SK-N-SH (cell line): ENCODE results near the gene PHACTR4. TPM values are rescaled to one million over a fixed set of nuclear protein-coding genes. Genes with fewer than 3 reads are reported as not detected.
A peak's percentile ranks its signal among the peaks of the same experiment; 100 is the strongest.
"Not testable (repeated sequence)": the region's sequence is repeated elsewhere in the genome, so short reads cannot be mapped to it uniquely, and the experiment has no call there.

Source experiments
- CTCF ChIA-PET: fragments of 300-600, 350-600 bp; formaldehyde crosslinking; extraction: SDS; loops from one replicate; lab custom pipeline; 2021; lab: Yijun Ruan, JAX
- POLR2A ChIA-PET: fragments of 350-600 bp; sonication (Branson Sonifier 250); formaldehyde crosslinking; extraction: SDS; loops from one replicate; lab custom pipeline; 2020; ENCODE audit warnings: antibody characterized with exemption, inconsistent platforms; lab: Yijun Ruan, JAX
- DNase-seq: peaks from one replicate; pipeline ENCODE4 v3.0.0; 2012
- H2AFZ ChIP-seq: fragments of 200-600 bp; sonication (generic); 2 replicates; pipeline ENCODE4 v1.8.1; 2016; ENCODE audit warnings: antibody characterized with exemption, mild to moderate bottlenecking, low read depth
- H3F3A ChIP-seq: fragments of 200-600 bp; sonication (generic); replicated peaks from 2 replicates; pipeline ENCODE3; 2016; ENCODE audit warnings: antibody characterized with exemption, mild to moderate bottlenecking; ENCODE audit not compliant: insufficient read depth
- H3K27ac ChIP-seq, 2 experiments: fragments of 200-500 bp in 1 of 2; fragments of 200-600 bp in 1 of 2; sonication (Bioruptor generic) in 1 of 2; sonication (generic), shearing (Covaris generic) in 1 of 2; 2 replicates each; pipeline versions ENCODE4 v1.5.1 to v1.6.1; 2014 to 2016; ENCODE audit warnings: low read depth in 2 of 2, inconsistent platforms in 1 of 2, low read length in 1 of 2, mild to moderate bottlenecking in 1 of 2, mixed read lengths in 1 of 2
- H3K27me3 ChIP-seq: fragments of 200-600 bp; sonication (generic), shearing (Covaris generic); 2 replicates; pipeline ENCODE4 v1.6.1; 2016; ENCODE audit warnings: mixed run types; ENCODE audit not compliant: insufficient read depth
- H3K36me3 ChIP-seq, 2 experiments: fragments of 200-500 bp in 1 of 2; fragments of 200-600 bp in 1 of 2; sonication (Bioruptor generic) in 1 of 2; sonication (generic) in 1 of 2; replicated peaks in 1 of 2; 2 replicates each; pipeline versions ENCODE3 to v1.5.1; 2014 to 2016; ENCODE audit warnings: low read length in 1 of 2, mild to moderate bottlenecking in 1 of 2; ENCODE audit not compliant: insufficient read depth in 2 of 2, control insufficient read depth in 1 of 2
- H3K4me1 ChIP-seq, 2 experiments: fragments of 200-500 bp in 1 of 2; fragments of 200-600 bp in 1 of 2; sonication (Bioruptor generic) in 1 of 2; sonication (generic), shearing (Covaris generic) in 1 of 2; 2 replicates each; pipeline versions ENCODE4 v1.5.1 to v1.6.1; 2014 to 2016; ENCODE audit warnings: low read depth in 1 of 2, low read length in 1 of 2, mixed run types in 1 of 2; ENCODE audit not compliant: insufficient read depth in 2 of 2, control insufficient read depth in 1 of 2
- H3K4me2 ChIP-seq: fragments of 200-600 bp; sonication (generic), shearing (Covaris generic); 2 replicates; pipeline ENCODE4 v1.6.1; 2017; ENCODE audit warnings: mixed run types
- H3K4me3 ChIP-seq, 2 experiments: fragments of 200-500 bp in 1 of 2; fragments of 200-600 bp in 1 of 2; sonication (Bioruptor generic) in 1 of 2; sonication (generic), shearing (Covaris generic) in 1 of 2; 2 replicates each; pipeline versions ENCODE4 v1.5.1 to v1.8.1; 2014 to 2016; ENCODE audit warnings: low read depth in 2 of 2, inconsistent platforms in 1 of 2, low read length in 1 of 2, mild to moderate bottlenecking in 1 of 2, mixed read lengths in 1 of 2, moderate library complexity in 1 of 2
- H3K79me2 ChIP-seq: fragments of 200-600 bp; sonication (generic); 2 replicates; pipeline ENCODE4 v1.8.1; 2017; ENCODE audit warnings: mild to moderate bottlenecking; ENCODE audit not compliant: insufficient read depth
- H3K9ac ChIP-seq: fragments of 200-600 bp; sonication (generic); 2 replicates; pipeline ENCODE4 v1.6.1; 2017; ENCODE audit warnings: mixed run types
- H3K9me2 ChIP-seq: fragments of 200-600 bp; sonication (generic); 2 replicates; pipeline ENCODE4 v1.6.1; 2017; ENCODE audit warnings: mixed run types
- H3K9me3 ChIP-seq: fragments of 200-600 bp; sonication (generic); 2 replicates; pipeline ENCODE4 v1.6.1; 2017; ENCODE audit warnings: mixed run types, mild to moderate bottlenecking, moderate library complexity
- H4K20me1 ChIP-seq: fragments of 200-600 bp; sonication (generic); 2 replicates; pipeline ENCODE4 v1.6.1; 2017; ENCODE audit warnings: mild to moderate bottlenecking, mixed run types; ENCODE audit not compliant: insufficient read depth
- CHD2 ChIP-seq: fragments of 150-350 bp; IDR thresholded peaks from 2 replicates; pipeline ENCODE4 v1.6.1; 2018; ENCODE audit warnings: low read length; ENCODE audit not compliant: partially characterized antibody
- ELF1 ChIP-seq: IDR thresholded peaks from 2 replicates; pipeline ENCODE4 v1.4.0; 2012
- EZH2phosphoT487 ChIP-seq: fragments of 200-600 bp; sonication (generic); IDR thresholded peaks from 2 replicates; pipeline ENCODE4 v1.6.1; 2017; ENCODE audit warnings: low read depth, mixed run types, mild to moderate bottlenecking, antibody characterized with exemption, moderate library complexity, borderline replicate concordance
- FOSL2 ChIP-seq: IDR thresholded peaks from 2 replicates; pipeline ENCODE4 v1.4.0; 2012; ENCODE audit warnings: low read depth, mild to moderate bottlenecking, moderate library complexity, borderline replicate concordance
- FOXJ3 ChIP-seq: sonication (generic); formaldehyde crosslinking; IDR thresholded peaks from 2 replicates; pipeline ENCODE4 v1.5.1; 2020; ENCODE audit warnings: mild to moderate bottlenecking, missing genetic modification reagents
- GABPA ChIP-seq: IDR thresholded peaks from 2 replicates; pipeline ENCODE4 v1.4.0; 2012; ENCODE audit warnings: low read depth, mild to moderate bottlenecking
- GATA2 ChIP-seq: sonication (generic); formaldehyde crosslinking; IDR thresholded peaks from 2 replicates; pipeline ENCODE4 v1.5.0; 2020; ENCODE audit warnings: mild to moderate bottlenecking, missing genetic modification reagents
- IRF3 ChIP-seq: fragments of 150-350 bp; IDR thresholded peaks from 2 replicates; pipeline ENCODE4 v1.6.1; 2016; ENCODE audit warnings: mild to moderate bottlenecking, low read depth, low read length
- JUND ChIP-seq: IDR thresholded peaks from 2 replicates; pipeline ENCODE4 v1.4.0; 2012
- MAX ChIP-seq: IDR thresholded peaks from 2 replicates; pipeline ENCODE4 v1.4.0; 2012; ENCODE audit warnings: low read depth
- MEF2A ChIP-seq: IDR thresholded peaks from 2 replicates; pipeline ENCODE4 v1.4.0; 2012; ENCODE audit warnings: low read depth, borderline replicate concordance
- NFIC ChIP-seq: IDR thresholded peaks from 2 replicates; pipeline ENCODE4 v1.4.0; 2012; ENCODE audit warnings: borderline replicate concordance
- PBX3 ChIP-seq: IDR thresholded peaks from 2 replicates; pipeline ENCODE4; 2012
- POLR2AphosphoS5 ChIP-seq: IDR thresholded peaks from 2 replicates; pipeline ENCODE4 v1.6.1; 2012; ENCODE audit warnings: low read depth, low read length
- RCOR1 ChIP-seq: fragments of 150-350 bp; IDR thresholded peaks from 2 replicates; pipeline ENCODE4 v1.6.1; 2017; ENCODE audit warnings: antibody characterized with exemption, low read length
- RFX5 ChIP-seq: IDR thresholded peaks from 2 replicates; pipeline ENCODE4 v1.6.1; 2012; ENCODE audit warnings: mild to moderate bottlenecking, improper control_type of control experiment, low read length
- RXRA ChIP-seq: IDR thresholded peaks from 2 replicates; pipeline ENCODE4 v1.4.0; 2012; ENCODE audit warnings: low read depth, mild to moderate bottlenecking, borderline replicate concordance
- TEAD4 ChIP-seq: IDR thresholded peaks from 2 replicates; pipeline ENCODE4 v1.4.0; 2012; ENCODE audit warnings: mild to moderate bottlenecking, borderline replicate concordance; ENCODE audit not compliant: insufficient read depth
- ZBTB33 ChIP-seq: IDR thresholded peaks from 2 replicates; pipeline ENCODE4 v1.4.0; 2012; ENCODE audit warnings: low read depth, borderline replicate concordance
- WGBS: methylation state at CpG from one replicate; pipeline ENCODE4 v1.1.6; 2017; ENCODE audit warnings: low lambda C conversion rate; 5-methylcytosine and 5-hydroxymethylcytosine counted together
- polyA plus RNA-seq, 3 experiments: library from polyadenylated mRNA; depleted of rRNA; stranded (reverse); fragments of >200 nt; gene quantifications; 2 replicates each; pipeline ENCODE4 v1.2.3, GENCODE V29; 2012

The PHACTR4 gene
- polyA plus RNA-seq, 1 of the 3 experiments (the other 2 are of a cell fraction) = 9.8 TPM

- Histone ChIP-seq H3K79me2 (peaks cover 80% of the 10 kb centered on the region), H3K36me3 (peaks cover 0 to 13% of the 10 kb centered on the region in 2 experiments)
- H3F3A ChIP-seq, H3K9me3 ChIP-seq, H3K4me3 ChIP-seq, H3K27ac ChIP-seq, H4K20me1 ChIP-seq, H3K27me3 ChIP-seq, H3K9me2 ChIP-seq, H3K4me2 ChIP-seq, H2AFZ ChIP-seq, DNase-seq, POLR2A ChIA-PET, H3K9ac ChIP-seq, H3K4me1 ChIP-seq: not testable (repeated sequence)
- WGBS = 96% methylated on average over 8 of the region's 8 CpGs
- CTCF ChIA-PET = interaction anchor here (1.1 kb wide), 1 partner anchor 193 kb away, joined by 4 read pairs; no protein-coding TSS in a partner anchor
These were observed 78.6 kb downstream of the PHACTR4 start for GRCh38 chr1:28448094-28448611.

GRCh38 chr1:28449904-28450303 lies 80.4 kb downstream of the PHACTR4 start:
- Histone ChIP-seq H3K4me3 (no peak overlapping the region), H2AFZ (no peak overlapping the region), H3K4me1 (peaks cover 2 to 7% of the 10 kb centered on the region in 2 experiments; a peak in 2 of 4 replicates), H3K79me2 (peaks cover 82% of the 10 kb centered on the region), H3K9me3 (no peaks in the 10 kb centered on the region), H3K27me3 (no peaks in the 10 kb centered on the region), H3K36me3 (peaks cover 0 to 9% of the 10 kb centered on the region in 2 experiments)
- TF ChIP-seq MAX (no peak), GABPA (no peak), MEF2A (no peak), TEAD4 (no peak), GATA2 (no peak), EZH2phosphoT487 (no peak), FOSL2 (no peak), IRF3 (no peak), NFIC (no peak), RXRA (no peak), POLR2AphosphoS5 (no peak), ELF1 (no peak), CHD2 (no peak), RFX5 (no peak), ZBTB33 (no peak), FOXJ3 (CRISPR knock-in tag) (no peak), RCOR1 (no peak), PBX3 (no peak), JUND (no peak)
- TF ChIP-seq, all 33 proteins: peak for 0
- Histone ChIP-seq H4K20me1 (0 out of 2 replicates have a peak, but pooled peaks cover 3% of the 10 kb centered on the region), H3K4me2 (no peak overlapping the region), H3K9me2 (no peaks in the 10 kb centered on the region), H3F3A (peaks cover 18% of the 10 kb centered on the region), H3K27ac (peak overlapping the region in 1 of 2 experiments; percentile 26; a peak in 1 of 4 replicates), H3K9ac (no peak overlapping the region)
- DNase-seq = peak; percentile 33
- ChIA-PET POLR2A (interaction anchor here (0.6 kb wide), 1 partner anchor 131 kb away, joined by 3 read pairs; no protein-coding TSS in a partner anchor), CTCF (interaction anchor here (0.6 kb wide), 1 partner anchor 8 kb away, joined by 3 read pairs; no protein-coding TSS in a partner anchor)
- WGBS = 88% methylated on average over 1 of the region's 1 CpG
